ENCODE results near the gene CCDC171. TPM values are rescaled to one million over a fixed set of nuclear protein-coding genes. Genes with fewer than 3 reads are reported as not detected.
"Not testable (repeated sequence)": the region's sequence is repeated elsewhere in the genome, so short reads cannot be mapped to it uniquely, and the experiment has no call there.

Gene CCDC171
- total RNA-seq, 1 donor from 2014 or later: 3.3 TPM

DNA sequence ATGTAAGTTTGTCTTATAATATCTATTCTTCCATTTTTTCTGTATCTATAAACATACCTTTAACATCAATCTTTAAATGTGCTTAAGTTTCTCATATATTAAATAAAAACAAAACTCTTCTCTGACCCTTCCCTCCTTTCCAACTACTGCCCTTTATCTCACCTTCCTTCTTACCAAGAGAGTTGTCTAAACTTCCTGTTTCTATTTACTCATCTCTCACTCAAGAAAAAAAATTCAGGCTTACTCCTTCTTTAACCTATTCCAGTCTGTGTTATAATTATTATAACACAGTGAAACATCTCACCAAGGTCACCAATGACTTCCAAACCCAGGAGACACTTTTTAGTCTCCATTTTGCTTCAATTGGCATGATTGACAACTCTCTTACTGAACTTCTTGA, 140.9 kb downstream of the CCDC171 start:
- DNase-seq (ENCODE audit: low read depth): no peak
- Histone ChIP-seq H3K36me3 (ENCODE audit: control insufficient read depth, insufficient read depth, low read length) (no peaks in the 10 kb centered on the region), H3K27me3 (ENCODE audit: control insufficient read depth, insufficient read depth, low read length) (no peaks in the 10 kb centered on the region), H3K4me3 (ENCODE audit: low read depth, low read length) (no peak overlapping the region)
- TF ChIP-seq, protein P1, sequence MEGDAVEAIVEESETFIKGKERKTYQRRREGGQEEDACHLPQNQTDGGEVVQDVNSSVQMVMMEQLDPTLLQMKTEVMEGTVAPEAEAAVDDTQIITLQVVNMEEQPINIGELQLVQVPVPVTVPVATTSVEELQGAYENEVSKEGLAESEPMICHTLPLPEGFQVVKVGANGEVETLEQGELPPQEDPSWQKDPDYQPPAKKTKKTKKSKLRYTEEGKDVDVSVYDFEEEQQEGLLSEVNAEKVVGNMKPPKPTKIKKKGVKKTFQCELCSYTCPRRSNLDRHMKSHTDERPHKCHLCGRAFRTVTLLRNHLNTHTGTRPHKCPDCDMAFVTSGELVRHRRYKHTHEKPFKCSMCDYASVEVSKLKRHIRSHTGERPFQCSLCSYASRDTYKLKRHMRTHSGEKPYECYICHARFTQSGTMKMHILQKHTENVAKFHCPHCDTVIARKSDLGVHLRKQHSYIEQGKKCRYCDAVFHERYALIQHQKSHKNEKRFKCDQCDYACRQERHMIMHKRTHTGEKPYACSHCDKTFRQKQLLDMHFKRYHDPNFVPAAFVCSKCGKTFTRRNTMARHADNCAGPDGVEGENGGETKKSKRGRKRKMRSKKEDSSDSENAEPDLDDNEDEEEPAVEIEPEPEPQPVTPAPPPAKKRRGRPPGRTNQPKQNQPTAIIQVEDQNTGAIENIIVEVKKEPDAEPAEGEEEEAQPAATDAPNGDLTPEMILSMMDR (IDR thresholded peaks at IDR 0.05; ENCODE audit: insufficient read depth, low read length, poor library complexity, severe bottlenecking): no peak

DNA sequence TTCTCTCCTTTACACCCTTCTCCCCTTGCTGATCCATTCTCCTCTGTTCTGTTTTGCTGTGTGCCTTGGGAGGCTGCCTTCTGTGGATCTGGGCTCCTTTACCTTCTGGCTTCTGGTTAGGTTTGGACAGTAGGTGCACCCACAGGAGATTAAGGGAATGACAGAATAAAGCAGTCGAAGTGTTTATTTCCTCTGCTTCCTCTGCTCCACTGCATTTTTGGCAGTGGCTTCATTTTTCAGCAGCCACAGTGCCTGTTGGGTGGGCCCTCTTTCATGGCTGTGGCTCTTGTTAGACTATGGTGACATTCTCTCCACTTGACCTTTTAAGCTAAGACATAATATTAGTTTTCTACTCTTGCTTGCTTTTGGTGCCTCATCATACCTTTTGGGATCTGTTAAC, 144.1 kb downstream of the CCDC171 start:
- H3K36me3 ChIP-seq (ENCODE audit: control insufficient read depth, insufficient read depth, low read length): no peaks in the 10 kb centered on the region

DNA sequence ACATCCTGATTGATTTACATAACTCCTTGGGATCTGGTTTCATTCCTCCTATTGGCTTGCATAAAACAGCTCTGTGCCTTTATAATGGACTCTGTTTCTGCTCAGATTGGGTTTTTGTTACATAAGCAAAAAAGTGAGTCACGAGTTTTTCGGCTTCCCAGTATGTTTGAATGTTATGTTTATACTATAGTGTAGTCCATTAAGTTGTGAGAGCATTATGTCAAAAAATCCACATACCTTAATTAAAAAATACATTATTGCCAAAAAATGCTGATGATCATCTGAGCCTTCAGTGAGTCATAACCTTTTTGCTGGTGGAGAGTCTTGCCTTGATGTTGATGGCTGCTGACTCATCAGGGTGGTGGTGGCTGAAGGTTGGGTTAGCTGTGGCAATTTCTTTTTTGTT, 144.6 kb downstream of the CCDC171 start:
- Histone ChIP-seq H3K27me3 (ENCODE audit: control insufficient read depth, insufficient read depth, low read length) (no peaks in the 10 kb centered on the region), H3K4me3 (ENCODE audit: low read depth, low read length) (no peak overlapping the region), H3K36me3 (ENCODE audit: control insufficient read depth, insufficient read depth, low read length) (no peaks in the 10 kb centered on the region)
- no peak for DNase-seq (ENCODE audit: low read depth)
- TF ChIP-seq, protein P1 (IDR thresholded peaks at IDR 0.05; ENCODE audit: insufficient read depth, low read length, poor library complexity, severe bottlenecking): no peak

More for the DNA sequence above, 144.1 kb downstream of the CCDC171 start:
- Histone ChIP-seq H3K27me3 (ENCODE audit: control insufficient read depth, insufficient read depth, low read length) (no peaks in the 10 kb centered on the region), H3K4me3 (ENCODE audit: low read depth, low read length) (no peak overlapping the region)
- no peak for DNase-seq (ENCODE audit: low read depth)
- TF ChIP-seq, protein P1 (IDR thresholded peaks at IDR 0.05; ENCODE audit: insufficient read depth, low read length, poor library complexity, severe bottlenecking): no peak

DNA sequence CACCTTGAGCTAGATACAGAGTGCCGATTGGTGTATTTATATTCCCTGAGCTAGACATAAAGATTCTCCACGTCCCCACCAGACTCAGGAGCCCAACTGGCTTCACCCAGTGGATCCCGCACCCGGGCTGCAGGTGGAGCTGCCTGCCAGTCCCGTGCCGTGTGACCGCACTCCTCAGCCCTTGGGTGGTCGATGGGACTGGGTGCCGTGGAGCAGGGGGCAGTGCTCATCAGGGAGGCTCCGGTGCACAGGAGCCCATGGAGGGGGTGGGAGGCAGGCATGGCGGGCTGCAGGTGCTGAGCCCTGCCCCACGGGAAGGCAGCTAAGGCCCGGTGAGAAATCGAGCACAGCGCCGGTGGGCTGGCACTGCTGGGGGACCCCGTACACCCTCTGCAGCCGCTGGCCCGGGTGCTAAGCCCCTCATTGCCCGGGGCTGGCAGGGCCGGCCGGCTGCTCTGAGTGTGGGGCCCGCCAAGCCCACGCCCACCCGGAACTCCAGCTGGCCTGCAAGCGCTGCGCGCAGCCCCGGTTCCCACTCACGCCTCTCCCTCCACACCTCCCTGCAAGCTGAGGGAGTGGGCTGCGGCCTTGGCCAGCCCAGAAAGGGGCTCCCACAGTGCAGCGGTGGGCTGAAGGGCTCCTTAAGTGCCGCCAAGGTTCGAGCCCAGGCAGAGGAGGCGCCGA, 147.2 kb downstream of the CCDC171 start:
- not testable (repeated sequence) for H3K4me3 ChIP-seq (ENCODE audit: low read depth, low read length); H3K27me3 ChIP-seq (ENCODE audit: control insufficient read depth, insufficient read depth, low read length); H3K36me3 ChIP-seq (ENCODE audit: control insufficient read depth, insufficient read depth, low read length); DNase-seq (ENCODE audit: low read depth)

DNA sequence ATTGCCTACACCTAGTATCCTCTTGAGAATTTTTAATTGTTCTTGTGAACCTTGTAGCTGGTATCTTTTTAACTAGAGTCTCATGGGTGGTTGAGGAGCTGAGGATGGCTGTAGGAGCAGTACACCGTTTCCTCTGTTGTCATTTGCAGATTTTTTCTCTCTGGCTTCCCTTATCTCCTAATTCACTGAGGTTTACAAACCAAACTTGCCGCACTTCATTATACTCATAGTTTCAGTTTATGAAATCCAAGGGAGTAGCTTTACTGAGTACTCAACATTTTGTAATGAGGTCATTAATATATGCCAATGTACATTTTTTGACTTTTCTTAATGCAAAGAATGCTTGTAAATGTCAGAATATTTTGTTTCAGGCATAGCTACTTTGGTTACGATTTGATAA, 154.2 kb downstream of the CCDC171 start:
- Histone ChIP-seq H3K4me3 (ENCODE audit: low read depth, low read length) (no peak overlapping the region), H3K36me3 (ENCODE audit: control insufficient read depth, insufficient read depth, low read length) (no peaks in the 10 kb centered on the region), H3K27me3 (ENCODE audit: control insufficient read depth, insufficient read depth, low read length) (no peaks in the 10 kb centered on the region)
- no peak for DNase-seq (ENCODE audit: low read depth)
- TF ChIP-seq, protein P1 (IDR thresholded peaks at IDR 0.05; ENCODE audit: insufficient read depth, low read length, poor library complexity, severe bottlenecking): no peak

DNA sequence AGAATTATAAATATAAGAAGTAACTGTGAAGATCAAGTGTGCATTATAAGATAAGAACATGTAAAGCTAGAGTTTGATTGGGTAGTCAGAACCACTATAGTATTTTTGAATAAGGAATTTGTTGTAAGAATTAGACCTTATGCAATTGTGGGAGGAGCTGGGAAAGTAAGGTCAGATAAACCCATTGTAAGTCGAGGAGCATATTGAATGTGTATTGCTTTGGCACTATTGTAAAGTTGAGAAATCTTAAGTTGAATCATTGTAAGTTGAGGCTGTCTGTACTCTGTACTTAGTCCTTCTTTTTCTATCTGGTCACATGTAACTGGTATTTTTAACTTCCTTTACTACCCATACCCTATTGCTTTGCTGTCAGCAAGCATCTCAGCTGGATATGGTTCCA, 158.7 kb downstream of the CCDC171 start:
- no peak for DNase-seq (ENCODE audit: low read depth)
- no peaks in the 10 kb centered on the region for H3K27me3 ChIP-seq (ENCODE audit: control insufficient read depth, insufficient read depth, low read length)
- no peak overlapping the region for H3K4me3 ChIP-seq (ENCODE audit: low read depth, low read length)
- TF ChIP-seq, protein P1 (IDR thresholded peaks at IDR 0.05; ENCODE audit: insufficient read depth, low read length, poor library complexity, severe bottlenecking): no peak
- no peaks in the 10 kb centered on the region for H3K36me3 ChIP-seq (ENCODE audit: control insufficient read depth, insufficient read depth, low read length)
